ENCODE measurements around the gene CLEC16A.

DNA sequence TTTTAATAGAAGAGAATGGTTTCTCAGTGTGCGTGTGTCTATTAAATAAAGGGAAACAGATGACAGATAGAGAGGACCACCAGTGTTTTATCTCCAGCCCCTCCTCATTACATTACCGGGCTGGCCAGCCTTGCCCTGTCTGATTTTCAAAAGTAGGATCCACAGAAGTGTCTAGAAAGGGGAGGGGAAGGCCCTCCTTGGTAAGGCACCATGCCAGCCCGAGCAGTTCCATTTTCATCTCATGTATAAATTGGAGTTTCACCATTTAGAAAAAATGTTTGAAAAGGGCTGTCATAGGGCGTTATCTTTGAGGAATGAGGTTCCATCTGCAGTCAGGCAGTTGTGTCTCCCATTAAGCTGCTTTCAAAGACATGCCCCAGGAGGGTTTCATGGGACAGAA, 214.9 kb downstream of the CLEC16A start:
- TF ChIP-seq CTCF (IDR thresholded peaks at IDR 0.05) (no peak), POLR2A (IDR thresholded peaks at IDR 0.05) (no peak), EP300 (IDR thresholded peaks at IDR 0.05) (no peak), POLR2AphosphoS5 (IDR thresholded peaks at IDR 0.05) (no peak)

Data from gastroesophageal sphincter (tissue), 3 donors.